ENCODE data around the gene IDI1.

Gene IDI1

GRCh38 chr10:1048732-1049424, at the start of gene IDI1:
TSS of gene IDI1 (minus strand) at chr10:1049119. CDS start at chr10:1049003, 116 bp downstream.
- H4K20me1 ChIP-seq (ENCODE audit: insufficient read depth), result 0 out of 2 replicates have a peak, but pooled peaks cover 8% of the 10 kb centered on the region
- H3K27me3 ChIP-seq (ENCODE audit: insufficient read depth, low read depth), result no peaks in the 10 kb centered on the region
- peaks cover 80% of the 10 kb centered on the region for H3K79me2 ChIP-seq (ENCODE audit: insufficient read depth, low read depth)
- H2AFZ ChIP-seq (ENCODE audit: low read depth), result peak within 1 kb of the TSS; percentile 45
- H3K36me3 ChIP-seq (ENCODE audit: insufficient read depth), result peaks cover 1% of the 10 kb centered on the region; the same call in 1 of the 2 replicates
- no peak for TF ChIP-seq CTCF (conservative IDR thresholded peaks at IDR 0.05; ENCODE audit: low read depth, low read length)
- H3K4me3 ChIP-seq (IDR thresholded peaks at IDR 0.05; ENCODE audit: insufficient read depth, low read depth, low read length), result peak within 1 kb of the TSS; percentile 62
- H3K9ac ChIP-seq, result peak within 1 kb of the TSS; percentile 75
- peak within 1 kb of the TSS; percentile 87 for H3K27ac ChIP-seq
- peak within 1 kb of the TSS; percentile 89 for H3K4me2 ChIP-seq
- peaks cover 22% of the 10 kb centered on the region for H3K4me1 ChIP-seq (ENCODE audit: low read depth, poor library complexity, severe bottlenecking)

- no peaks in the 10 kb centered on the region; the same call in 1 of the 2 replicates for H3K36me3 ChIP-seq (ENCODE audit: insufficient read depth)
Measured at GRCh38 chr10:1097436-1097835, 48.5 kb upstream of the IDI1 start.

GRCh38 chr10:1096287-1096889, 47.5 kb upstream of the IDI1 start:
- no peaks in the 10 kb centered on the region; the same call in 1 of the 2 replicates for H3K36me3 ChIP-seq (ENCODE audit: insufficient read depth)
- no peak for TF ChIP-seq CTCF (conservative IDR thresholded peaks at IDR 0.05; ENCODE audit: low read depth, low read length)
- H2AFZ ChIP-seq (ENCODE audit: low read depth), result no peak overlapping the region
- no peaks in the 10 kb centered on the region for H3K4me1 ChIP-seq (ENCODE audit: low read depth, poor library complexity, severe bottlenecking)
- no peaks in the 10 kb centered on the region for H3K79me2 ChIP-seq (ENCODE audit: insufficient read depth, low read depth)
- H3K27me3 ChIP-seq (ENCODE audit: insufficient read depth, low read depth), result no peaks in the 10 kb centered on the region
- H3K4me2 ChIP-seq, result no peak overlapping the region
- H3K27ac ChIP-seq, result no peak overlapping the region
- no peak overlapping the region for H3K4me3 ChIP-seq (IDR thresholded peaks at IDR 0.05; ENCODE audit: insufficient read depth, low read depth, low read length)
- H3K9ac ChIP-seq, result no peak overlapping the region
- H4K20me1 ChIP-seq (ENCODE audit: insufficient read depth), result no peaks in the 10 kb centered on the region

More at GRCh38 chr10:1097436-1097835, 48.5 kb upstream of the IDI1 start:
- no peak overlapping the region for H2AFZ ChIP-seq (ENCODE audit: low read depth)
- no peaks in the 10 kb centered on the region for H3K79me2 ChIP-seq (ENCODE audit: insufficient read depth, low read depth)
- H3K9ac ChIP-seq, result no peak overlapping the region
- H3K27me3 ChIP-seq (ENCODE audit: insufficient read depth, low read depth), result no peaks in the 10 kb centered on the region
- no peak overlapping the region for H3K4me2 ChIP-seq
- no peaks in the 10 kb centered on the region for H3K4me1 ChIP-seq (ENCODE audit: low read depth, poor library complexity, severe bottlenecking)
- H3K4me3 ChIP-seq (IDR thresholded peaks at IDR 0.05; ENCODE audit: insufficient read depth, low read depth, low read length), result no peak overlapping the region
- H4K20me1 ChIP-seq (ENCODE audit: insufficient read depth), result no peaks in the 10 kb centered on the region
- TF ChIP-seq CTCF (conservative IDR thresholded peaks at IDR 0.05; ENCODE audit: low read depth, low read length), result no peak
- no peak overlapping the region for H3K27ac ChIP-seq

- no peaks in the 10 kb centered on the region for H3K27me3 ChIP-seq (ENCODE audit: insufficient read depth, low read depth)
- no peak overlapping the region for H3K4me3 ChIP-seq (IDR thresholded peaks at IDR 0.05; ENCODE audit: insufficient read depth, low read depth, low read length)
- H3K27ac ChIP-seq, result no peak overlapping the region
- no peaks in the 10 kb centered on the region for H3K79me2 ChIP-seq (ENCODE audit: insufficient read depth, low read depth)
- no peak overlapping the region for H3K9ac ChIP-seq
- no peaks in the 10 kb centered on the region for H4K20me1 ChIP-seq (ENCODE audit: insufficient read depth)
- H3K4me1 ChIP-seq (ENCODE audit: low read depth, poor library complexity, severe bottlenecking), result no peaks in the 10 kb centered on the region
- peaks cover 3% of the 10 kb centered on the region; the same call in 1 of the 2 replicates for H3K36me3 ChIP-seq (ENCODE audit: insufficient read depth)
- H3K4me2 ChIP-seq, result no peak overlapping the region
- no peak for TF ChIP-seq CTCF (conservative IDR thresholded peaks at IDR 0.05; ENCODE audit: low read depth, low read length)
- H2AFZ ChIP-seq (ENCODE audit: low read depth), result no peak overlapping the region
Measured at GRCh38 chr10:1095498-1095897, 46.6 kb upstream of the IDI1 start.
